ENCODE results near the gene CTF1. TPM values are rescaled to one million over a fixed set of nuclear protein-coding genes. Genes with fewer than 3 reads are reported as not detected.
"Not testable (repeated sequence)": the region's sequence is repeated elsewhere in the genome, so short reads cannot be mapped to it uniquely, and the experiment has no call there.

CTF1 gene
- total RNA-seq, 1 donor from 2014 or later, result 0.53 TPM

DNA sequence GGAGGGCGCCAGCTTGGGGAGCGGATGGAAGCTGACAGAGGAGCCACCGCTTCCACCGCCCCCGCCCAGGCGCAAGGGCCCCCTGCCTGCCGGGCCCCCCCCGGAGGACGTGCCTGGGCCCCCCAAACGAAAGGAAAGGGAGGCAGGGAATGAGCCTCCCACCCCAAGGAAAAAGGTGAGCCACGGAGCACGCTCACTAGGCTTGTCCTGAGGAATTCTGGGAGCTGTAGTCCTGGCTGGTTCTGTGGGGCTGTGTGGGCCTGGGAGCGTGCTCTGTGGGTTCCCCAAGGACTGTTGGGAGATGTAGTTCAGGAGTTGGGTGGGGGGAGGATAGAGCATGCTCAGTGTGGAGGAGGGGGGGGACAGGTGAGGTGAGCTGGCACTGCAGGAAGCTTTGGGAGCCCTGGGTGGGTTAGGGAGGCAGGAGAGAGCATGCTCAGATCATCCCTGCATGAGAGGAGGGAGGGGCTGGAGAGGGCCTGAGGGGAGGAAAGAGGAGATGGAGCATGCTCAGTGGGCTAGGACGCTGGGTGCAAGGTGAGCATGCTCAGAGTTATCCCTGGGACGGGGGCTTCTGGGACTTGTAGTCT lies 31.5 kb downstream of the CTF1 start:
- DNase-seq (ENCODE audit: extremely low read depth, low read depth, low spot score), result no peak

DNA sequence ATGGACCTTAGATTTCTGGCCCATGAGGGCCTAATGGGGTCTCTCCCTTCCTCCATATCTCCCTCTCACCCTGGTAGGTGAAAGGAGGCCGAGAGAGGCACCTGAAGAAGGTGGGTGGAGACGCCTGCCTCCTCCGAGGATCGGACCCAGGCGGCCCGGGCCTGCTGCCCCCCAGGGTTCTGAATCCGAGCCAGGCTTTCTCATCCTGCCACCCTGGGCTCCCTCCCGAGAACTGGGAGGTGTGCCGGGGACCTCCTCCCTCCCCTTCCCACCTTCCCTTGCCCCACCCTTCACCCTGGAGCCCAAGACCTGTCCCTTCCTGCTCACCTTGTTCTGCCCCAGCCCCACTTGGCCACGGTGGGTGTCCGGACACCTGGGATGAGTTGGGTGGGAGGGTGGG lies 32.0 kb downstream of the CTF1 start:
- DNase-seq (ENCODE audit: extremely low read depth, low read depth, low spot score), result no peak

DNA sequence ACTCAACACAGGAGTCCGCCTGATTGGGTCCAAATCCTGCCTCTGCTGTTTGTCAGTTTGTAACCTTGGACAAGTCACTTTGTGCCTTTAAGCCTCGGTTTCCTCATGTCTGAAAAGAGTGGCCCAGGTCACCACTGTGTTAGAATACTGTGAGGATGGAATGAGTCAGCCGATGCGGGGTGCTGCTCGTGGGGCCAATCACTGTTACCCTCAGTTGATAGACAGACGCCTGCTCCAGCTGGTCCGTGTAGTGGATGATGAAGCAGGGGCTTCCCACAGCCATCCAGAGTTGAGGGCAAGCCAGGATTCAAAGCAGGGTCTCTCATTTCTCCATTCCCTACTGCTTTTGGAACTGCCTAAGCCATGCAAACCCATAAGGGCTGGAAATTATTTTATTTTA lies 32.8 kb downstream of the CTF1 start:
- DNase-seq (ENCODE audit: extremely low read depth, low read depth, low spot score), result no peak

DNA sequence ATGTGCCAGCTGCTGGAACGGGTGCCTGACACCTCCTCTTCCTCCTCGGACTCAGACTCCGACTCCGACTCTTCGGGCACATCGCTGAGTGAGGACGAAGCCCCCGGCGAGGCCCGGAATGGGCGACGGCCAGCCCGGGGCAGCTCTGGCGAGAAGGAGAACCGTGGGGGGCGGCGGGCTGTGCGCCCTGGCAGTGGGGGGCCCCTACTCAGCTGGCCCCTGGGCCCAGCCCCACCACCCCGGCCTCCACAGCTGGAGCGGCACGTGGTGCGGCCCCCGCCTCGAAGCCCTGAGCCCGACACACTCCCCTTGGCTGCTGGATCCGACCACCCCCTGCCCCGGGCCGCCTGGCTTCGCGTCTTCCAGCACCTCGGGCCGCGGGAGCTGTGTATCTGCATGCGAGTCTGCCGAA lies 33.8 kb downstream of the CTF1 start:
- DNase-seq (ENCODE audit: extremely low read depth, low read depth, low spot score), result no peak

DNA sequence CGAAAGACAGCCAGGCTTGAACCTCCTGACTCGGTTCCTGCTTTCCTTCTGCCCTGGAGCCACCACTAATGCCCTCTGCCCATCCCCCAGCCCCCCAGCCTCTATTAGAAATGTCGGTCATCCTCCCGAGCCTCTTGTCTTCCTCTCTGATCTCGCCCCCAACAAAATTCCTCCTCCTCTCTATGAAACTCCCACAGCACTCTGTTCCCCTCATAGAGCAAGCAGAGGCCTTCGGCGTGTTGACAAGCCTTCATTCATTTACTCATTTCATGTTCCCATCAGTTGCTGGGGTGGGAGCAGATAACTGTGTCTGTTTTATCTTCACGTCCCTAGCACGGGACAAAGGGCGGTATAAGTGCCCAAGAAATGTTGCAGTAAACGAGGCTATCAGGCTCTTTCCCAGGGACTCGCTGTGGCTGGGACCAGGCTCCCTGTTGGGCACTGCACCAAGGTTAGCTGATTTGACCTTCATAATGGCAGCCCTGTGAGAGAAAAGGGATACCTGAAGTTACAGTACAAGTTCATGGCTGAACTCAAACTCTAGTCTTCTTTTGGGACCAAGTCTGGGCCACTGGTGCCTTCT lies 34.7 kb downstream of the CTF1 start:
- no peak for DNase-seq (ENCODE audit: extremely low read depth, low read depth, low spot score)

DNA sequence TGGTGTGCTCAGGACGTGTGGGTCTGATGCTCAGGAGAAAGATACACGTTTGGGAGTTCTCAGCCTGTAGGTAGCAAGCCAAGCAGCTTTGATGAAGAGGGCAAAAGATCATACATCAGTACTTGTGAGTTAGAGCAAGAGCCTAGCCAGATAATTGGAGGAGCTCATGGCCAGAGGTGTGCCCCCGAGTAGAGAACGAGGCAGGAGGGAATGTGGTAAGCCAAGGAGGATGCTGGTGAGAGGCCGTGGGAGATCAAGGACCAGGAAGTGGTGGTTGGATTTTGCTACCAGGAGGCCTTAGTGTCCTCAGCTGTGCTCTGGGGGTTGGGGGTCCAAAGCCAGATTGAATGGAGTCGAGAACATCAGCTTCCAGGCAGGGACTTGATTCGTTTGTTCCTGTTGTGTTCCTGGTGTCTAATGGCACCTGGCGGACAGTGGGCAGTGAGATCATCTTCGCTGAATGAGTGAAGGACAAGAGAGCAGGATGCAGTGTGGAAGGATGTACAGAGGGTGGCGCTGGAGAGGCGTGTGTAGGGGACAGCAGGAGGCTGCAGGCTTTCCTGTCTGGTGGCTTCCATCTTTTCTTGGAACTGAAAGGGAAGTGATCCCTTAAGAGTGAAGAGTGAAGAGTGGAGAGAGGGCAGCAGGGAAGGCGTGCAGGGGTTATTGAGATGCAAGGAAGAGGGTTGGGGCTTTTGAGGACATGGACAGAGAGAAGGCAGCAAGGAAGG lies 38.6 kb downstream of the CTF1 start:
- DNase-seq (ENCODE audit: extremely low read depth, low read depth, low spot score), result no peak

DNA sequence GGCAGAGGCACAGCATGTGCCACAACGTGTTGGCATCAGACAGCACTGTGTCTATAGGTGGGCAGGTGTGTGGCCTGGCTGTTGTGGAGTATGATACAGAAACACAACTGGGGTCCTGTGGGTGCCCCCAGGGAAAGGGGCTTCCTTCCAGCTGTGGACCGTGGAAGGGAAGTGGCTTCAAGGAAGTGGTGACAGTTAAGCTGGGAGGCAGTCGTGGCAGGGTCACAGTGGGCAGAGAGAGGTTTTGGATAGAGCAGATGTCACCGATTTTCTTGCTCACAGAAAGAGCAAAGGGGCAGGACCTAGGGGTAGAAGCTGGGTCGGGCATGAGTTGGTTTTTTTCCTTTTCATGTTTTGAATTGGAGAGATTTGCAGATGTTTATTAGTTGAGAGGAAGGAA lies 41.3 kb downstream of the CTF1 start:
- DNase-seq (ENCODE audit: extremely low read depth, low read depth, low spot score), result no peak

DNA sequence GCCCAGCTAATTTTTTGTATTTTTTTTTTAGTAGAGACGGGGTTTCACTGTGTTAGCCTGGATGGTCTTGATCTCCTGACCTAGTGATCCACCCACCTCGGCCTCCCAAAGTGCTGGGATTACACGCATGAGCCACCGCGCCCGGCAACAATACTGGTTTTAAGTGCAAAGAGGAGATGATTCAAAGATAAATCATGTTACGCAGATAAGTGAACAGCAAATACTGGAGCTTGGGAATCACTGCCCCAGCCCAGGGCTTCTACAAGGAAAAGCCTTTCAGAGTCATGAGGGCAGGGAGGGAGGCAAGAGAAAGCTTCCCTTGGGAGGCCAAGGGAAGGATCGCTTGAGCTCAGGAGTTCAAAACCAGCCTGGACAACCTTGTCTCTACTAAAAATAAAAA lies 43.2 kb downstream of the CTF1 start:
- not testable (repeated sequence) for DNase-seq (ENCODE audit: extremely low read depth, low read depth, low spot score)

DNA sequence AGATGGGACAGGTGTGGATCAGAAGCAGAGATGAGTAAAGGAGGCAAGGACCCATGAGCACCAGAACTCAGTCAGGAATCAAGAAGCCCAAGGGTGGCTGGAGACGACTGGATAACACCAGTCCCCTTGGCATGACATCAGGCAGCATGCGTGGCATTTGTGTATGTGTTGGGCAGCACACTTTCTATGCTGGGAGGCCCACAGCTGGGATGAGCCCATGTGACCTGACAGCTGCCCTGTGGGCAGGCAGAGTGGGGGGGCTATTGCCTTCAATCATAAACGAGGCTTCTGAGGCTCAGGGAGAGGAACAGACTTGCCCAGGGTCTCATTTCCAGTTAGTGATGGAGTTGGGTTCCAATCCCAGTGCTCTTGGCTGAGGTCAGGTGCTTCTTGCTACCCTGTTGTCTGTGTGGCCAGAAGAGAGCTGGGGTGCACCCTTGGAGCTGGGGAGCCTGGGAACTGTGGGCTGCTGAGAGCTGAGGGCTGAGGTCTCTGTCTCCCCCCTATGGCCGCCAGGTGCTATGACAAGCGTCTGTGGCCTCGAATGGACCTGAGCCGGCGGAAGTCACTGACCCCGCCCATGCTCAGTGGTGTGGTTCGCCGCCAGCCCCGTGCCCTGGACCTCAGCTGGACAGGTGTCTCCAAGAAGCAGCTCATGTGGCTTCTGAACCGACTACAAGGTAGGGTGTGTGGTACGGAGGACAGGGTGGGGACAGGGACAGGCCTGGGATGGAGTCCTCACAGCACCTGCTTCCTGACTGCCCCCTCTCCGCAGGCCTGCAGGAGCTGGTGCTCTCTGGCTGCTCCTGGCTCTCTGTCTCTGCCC lies 45.4 kb downstream of the CTF1 start:
- no peak for DNase-seq (ENCODE audit: extremely low read depth, low read depth, low spot score)

DNA sequence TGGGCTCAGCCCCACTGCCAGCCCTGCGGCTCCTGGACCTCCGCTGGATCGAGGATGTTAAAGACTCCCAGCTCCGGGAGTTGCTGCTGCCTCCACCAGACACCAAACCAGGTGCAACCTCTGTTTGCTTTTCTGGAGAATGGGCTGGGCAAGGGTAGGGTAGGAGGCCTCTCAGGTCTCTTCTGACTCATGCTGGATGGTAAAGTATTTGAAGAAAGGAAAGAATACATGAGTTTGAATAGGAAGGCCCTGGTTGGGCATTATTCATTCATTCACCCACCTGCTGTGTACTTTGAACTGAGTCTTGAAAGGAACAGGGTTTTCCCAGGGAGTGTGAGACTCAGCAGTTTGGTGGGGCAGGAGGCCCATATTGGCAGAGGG lies 46.0 kb downstream of the CTF1 start:
- no peak for DNase-seq (ENCODE audit: extremely low read depth, low read depth, low spot score)

DNA sequence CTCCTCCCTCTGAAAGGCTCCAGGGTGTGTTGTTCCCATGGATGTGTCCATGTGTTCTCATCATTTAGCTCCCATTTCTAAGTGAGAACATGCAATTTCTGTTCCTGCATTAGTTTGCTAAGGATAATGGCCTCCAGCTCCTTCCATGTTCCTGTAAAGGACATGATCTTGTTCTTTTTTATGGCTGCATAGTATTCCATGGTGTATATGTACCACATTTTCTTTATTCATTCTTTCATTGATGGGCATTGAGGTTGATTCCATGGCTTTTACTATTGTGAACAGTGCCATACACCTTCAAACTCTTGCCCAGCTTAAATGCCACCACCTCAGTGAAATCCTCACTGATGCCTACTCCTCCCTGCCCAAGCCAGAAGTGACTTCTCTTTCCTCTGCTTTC lies 47.9 kb downstream of the CTF1 start:
- no peak for DNase-seq (ENCODE audit: extremely low read depth, low read depth, low spot score)

DNA sequence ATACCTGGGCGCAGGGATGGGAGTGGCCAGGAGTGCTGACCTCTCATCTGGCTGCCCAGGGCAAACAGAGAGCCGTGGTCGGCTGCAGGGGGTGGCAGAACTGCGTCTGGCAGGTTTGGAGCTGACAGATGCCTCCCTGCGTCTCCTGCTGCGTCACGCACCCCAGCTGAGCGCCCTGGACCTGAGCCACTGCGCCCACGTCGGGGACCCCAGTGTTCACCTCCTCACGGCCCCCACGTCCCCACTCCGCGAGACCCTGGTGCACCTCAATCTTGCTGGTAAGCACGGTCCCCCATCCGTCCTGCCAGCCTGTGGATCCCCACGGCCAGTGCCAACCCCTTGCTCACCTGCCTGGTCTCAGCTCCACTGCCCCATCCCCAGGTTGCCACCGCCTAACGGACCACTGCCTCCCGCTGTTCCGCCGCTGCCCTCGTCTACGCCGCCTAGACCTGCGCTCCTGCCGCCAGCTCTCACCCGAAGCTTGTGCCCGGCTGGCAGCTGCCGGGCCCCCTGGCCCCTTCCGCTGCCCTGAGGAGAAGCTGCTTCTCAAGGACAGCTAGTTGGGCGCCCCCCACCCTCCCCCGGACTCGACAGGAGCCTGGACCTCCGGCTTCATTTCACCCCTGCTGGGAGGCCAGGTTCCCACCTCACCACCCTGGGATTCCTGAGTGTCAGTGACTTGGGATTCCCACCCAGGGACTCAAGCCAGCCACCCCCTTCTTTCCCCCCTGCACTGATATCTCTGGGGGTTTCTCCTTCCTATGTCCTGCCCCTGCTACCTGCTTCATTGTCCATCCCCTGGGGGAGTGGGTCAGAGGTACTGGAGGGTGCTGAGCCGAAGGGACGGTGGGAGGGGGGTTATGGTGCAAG lies 50.5 kb downstream of the CTF1 start:
- no peak for DNase-seq (ENCODE audit: extremely low read depth, low read depth, low spot score)

DNA sequence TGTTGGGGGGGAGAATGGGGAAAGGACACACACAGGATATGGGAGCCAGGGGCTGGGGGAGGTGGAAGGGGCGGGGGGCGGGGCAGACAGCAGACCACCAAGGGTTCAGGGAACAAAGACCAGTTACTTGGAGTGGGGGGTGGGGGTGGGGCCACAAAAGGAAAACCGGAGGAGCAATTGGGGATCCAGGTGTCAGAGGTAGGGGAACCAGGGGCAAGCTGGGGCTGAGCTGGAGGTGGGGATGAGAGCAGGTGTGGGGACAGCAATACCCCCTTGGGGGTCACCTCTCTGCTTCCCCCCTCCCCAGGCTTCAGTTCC lies 51.1 kb downstream of the CTF1 start:
- no peak for DNase-seq (ENCODE audit: extremely low read depth, low read depth, low spot score)

DNA sequence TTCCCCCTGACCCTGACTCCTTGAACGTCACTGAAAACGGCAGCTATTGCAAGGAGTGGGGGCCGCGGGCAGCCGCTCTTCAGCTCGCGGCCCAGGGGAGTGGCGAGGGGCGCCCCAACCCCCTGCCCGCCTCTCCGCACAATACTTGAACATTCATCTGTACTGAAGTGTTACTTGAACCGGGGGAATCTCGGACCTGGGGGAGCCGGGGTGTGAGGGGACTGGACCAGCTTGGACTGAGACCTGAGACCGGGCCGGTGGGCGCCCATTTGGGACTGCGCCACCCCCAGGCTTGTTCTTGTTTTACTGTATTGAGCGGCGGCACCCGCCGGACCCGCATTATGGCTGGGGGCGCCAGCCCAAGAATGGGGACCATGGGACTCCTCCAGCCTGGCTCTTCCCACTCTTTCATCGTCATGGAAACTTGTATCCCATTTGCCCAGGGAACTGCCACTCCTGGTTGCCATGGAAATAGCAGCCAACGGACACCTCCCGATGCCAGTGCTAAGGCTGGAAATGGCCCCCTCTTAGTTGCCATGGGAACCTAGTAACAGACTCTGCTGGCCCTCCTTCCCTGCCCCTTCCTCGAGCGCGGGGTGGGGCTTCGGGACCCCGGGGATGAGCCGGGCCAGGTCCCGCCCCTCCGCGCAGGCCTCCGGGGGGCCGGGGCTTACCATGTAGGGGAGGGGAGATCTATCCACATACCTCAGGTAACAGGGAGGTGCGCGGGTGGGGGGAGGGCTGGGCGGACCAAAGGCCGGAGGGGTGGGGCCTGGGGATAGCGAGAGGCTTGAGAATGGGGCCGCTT lies 51.6 kb downstream of the CTF1 start:
- peak; percentile 94 for DNase-seq (ENCODE audit: extremely low read depth, low read depth, low spot score)

DNA sequence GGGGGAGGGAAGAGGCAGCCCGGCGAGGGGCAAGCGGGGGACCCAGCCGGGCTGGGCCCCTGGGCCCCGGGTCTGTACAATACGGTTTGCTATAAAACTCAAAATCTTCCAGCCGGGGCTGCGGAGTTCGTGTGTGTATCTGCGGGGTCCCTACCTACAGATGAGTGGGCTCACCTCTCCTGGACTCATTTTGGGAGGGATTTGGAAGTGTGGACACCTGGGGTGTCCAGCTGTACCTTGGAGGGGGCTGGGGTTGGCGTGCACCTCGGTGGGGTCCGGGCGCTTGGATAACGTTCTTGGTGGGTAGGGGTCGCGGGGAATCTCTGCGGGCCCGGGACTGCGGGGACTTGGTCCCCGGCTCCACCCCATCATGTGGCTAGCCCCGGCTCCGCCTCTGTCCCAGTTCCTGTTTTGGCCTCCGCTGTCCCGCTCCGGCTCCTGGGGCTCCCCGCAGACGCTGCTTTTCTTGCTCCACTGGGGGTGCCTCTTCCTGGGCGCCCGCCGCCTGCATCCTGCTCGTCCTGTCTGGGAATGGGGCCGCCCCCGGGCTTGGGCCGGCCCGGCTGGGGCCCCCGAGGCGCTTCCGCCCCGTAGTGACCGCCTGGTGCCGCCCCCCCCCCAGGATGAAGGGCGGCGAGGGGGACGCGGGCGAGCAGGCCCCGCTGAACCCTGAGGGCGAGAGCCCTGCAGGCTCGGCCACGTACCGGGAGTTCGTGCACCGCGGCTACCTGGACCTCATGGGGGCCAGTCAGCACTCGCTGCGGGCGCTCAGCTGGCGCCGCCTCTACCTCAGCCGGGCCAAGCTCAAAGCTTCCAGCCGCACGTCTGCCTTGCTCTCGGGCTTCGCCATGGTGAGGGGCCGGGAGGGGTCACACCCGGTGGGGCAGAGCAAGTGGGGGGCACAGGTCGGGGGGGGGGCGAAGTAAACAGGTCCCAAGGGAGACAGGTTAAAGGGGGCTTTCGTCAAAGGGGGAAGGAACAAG lies 52.5 kb downstream of the CTF1 start, which contains the start of gene ORAI3:
TSS of gene ORAI3 (plus strand) at position 402 of the 983 bp plus-strand sequence. CDS start at position 624, 222 bp downstream.
- DNase-seq (ENCODE audit: extremely low read depth, low read depth, low spot score), result no peak

DNA sequence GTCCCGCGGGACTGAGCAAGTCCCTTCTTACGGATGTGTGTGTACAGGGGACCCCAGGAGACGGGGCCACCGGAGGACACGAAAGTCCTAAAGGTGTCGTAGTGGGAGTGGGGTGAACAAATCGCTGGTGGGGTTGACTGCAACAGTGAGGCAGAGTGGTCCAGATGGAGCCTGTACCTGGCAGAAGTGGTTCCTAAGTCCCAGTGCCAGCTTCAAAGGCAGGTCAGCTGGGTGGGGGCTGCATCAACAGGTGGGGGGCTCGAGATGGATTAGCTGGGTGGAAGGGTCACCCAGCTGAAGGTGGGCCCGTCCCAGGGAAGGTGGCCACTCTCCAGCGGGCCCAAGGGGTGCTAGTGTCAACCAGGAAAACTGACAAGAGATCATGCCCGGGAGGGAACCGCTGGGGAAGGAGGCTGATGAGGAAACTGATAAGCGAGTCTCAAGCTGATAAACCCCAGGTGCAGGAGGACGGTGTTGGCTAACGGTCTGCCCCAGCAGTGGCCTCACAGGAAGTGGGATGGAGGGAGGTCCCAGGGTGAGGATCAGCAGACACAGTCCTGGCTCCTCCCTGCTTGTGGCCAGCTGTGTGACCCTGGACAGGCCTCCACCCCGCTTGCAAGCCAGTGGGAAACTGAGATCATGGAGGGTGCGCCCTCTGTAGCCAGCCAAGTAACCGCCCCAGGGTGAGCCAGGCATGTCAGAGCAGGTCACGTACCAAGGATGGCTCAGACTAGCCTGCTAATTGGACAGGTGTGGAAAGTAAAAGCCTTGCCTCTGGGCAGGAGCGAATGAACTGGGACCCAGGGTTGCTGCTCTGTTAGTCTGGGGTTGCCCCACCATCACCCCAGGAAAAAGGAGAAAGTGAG lies 53.5 kb downstream of the CTF1 start:
- no peak for DNase-seq (ENCODE audit: extremely low read depth, low read depth, low spot score)

DNA sequence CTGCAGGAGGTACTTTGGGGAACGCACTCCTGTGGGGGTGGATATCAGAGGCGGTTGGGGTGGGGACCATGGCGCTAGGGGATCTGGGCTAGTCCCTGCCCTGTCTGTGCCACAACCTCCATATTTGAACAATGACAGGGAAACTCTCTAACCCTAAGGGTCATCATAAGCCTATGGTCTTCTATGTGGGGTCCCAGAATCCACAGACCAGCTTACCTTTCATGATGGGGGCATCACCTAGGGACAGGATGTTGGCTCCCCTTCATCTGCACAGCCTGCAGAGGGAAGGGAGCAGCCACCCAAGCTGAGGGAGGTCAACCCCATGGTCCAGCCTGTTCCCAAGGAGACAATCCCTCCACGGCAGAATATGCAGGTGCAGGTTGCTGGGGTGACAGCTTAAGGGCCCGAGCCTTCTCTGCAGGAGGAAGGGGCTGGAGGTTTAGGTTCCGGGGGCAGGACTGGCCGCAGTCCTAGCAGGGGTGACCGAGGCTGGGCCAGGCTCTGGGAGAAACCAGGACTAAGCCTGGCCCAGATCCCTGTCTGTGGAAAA lies 54.2 kb downstream of the CTF1 start:
- no peak for DNase-seq (ENCODE audit: extremely low read depth, low read depth, low spot score)

Measured in glomerular endothelial cell (primary cell).